Brain microvascular endothelial cell (primary cell): ENCODE results near the gene HOXA11.

Experiments used
- DNase-seq: peaks from one replicate; pipeline ENCODE4 v3.0.0-alpha.2; 2020
- H3K27ac ChIP-seq: fragments of 250-450 bp; sonication (Bioruptor Pico); 2 replicates; pipeline ENCODE4 v1.5.1; 2020; ENCODE audit warnings: mild to moderate bottlenecking, moderate library complexity
- H3K27me3 ChIP-seq: fragments of 250-450 bp; sonication (Bioruptor Pico); replicated peaks from 2 replicates; pipeline ENCODE4 v1.5.1; 2020; ENCODE audit warnings: mild to moderate bottlenecking
- H3K36me3 ChIP-seq: fragments of 250-450 bp; sonication (Bioruptor Pico); replicated peaks from 2 replicates; pipeline ENCODE4 v1.5.1; 2020; ENCODE audit warnings: mild to moderate bottlenecking
- H3K4me3 ChIP-seq: 2 replicates; pipeline ENCODE4 v1.5.1; 2011; ENCODE audit warnings: low read depth, mild to moderate bottlenecking, control low read depth, low read length, moderate library complexity
- CTCF ChIP-seq: IDR thresholded peaks from 2 replicates; pipeline ENCODE4 v1.5.1; 2011; ENCODE audit warnings: low read depth, mild to moderate bottlenecking, moderate library complexity, low read length, control low read depth, inconsistent platforms; ENCODE audit errors: missing control alignments
- in situ Hi-C: cut with HindIII; loops from 2 replicates; pipeline ENCODE4 v1.10.0; 2017; ENCODE audit warnings: low sequenced_read_pairs, low pct_ligation_motif_present

HOXA11 gene

DNA sequence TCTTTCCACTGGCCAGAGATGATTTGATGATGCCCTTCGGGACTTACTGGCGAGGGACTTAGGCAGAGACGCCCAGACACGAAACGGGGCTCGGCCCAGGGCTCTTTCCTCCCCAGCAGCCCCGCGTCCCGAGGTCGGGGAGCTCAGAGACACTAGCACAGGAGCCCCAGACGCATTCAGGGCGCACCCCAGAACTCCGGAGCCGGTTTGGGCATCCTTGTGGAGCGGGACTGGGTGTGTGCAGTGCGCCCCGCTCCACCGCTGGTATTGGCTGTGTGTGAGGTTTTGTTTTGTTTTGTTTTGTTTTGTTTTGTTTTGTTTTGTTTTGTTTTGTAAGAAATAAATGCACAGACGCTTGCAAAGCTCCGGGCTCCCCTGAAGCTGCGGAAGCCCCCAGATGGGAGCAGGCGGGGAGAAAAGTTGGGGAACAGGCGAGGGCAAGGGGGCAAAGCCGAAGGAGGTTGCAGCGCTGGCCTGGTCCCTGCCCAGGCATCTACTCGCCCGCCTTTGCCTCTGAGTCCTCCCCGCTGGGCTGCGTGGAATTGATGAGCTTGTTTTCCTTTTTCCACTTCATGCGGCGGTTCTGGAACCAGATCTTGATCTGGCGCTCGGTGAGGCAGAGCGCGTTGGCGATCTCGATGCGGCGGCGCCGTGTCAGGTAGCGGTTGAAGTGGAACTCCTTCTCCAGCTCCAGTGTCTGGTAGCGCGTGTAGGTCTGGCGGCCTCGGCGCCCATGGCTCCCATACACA lies 39.7 kb downstream of the HOXA11 start:
- no peak for TF ChIP-seq CTCF
- no peak for DNase-seq
- Histone ChIP-seq H3K27ac (no peak overlapping the region), H3K4me3 (no peak overlapping the region), H3K36me3 (no peaks in the 10 kb centered on the region), H3K27me3 (peaks cover 94% of the 10 kb centered on the region)
- in situ Hi-C loops, result no loop called here

- in situ Hi-C loops, result no loop called here
- H3K27me3 ChIP-seq, result peaks cover 96% of the 10 kb centered on the region
- H3K36me3 ChIP-seq, result no peaks in the 10 kb centered on the region
- no peak overlapping the region for H3K27ac ChIP-seq
- H3K4me3 ChIP-seq, result no peak overlapping the region
- DNase-seq, result no peak
- TF ChIP-seq CTCF, result no peak
Observed at GRCh38 chr7:27144781-27145164, 40.3 kb downstream of the HOXA11 start.

- no peak for TF ChIP-seq CTCF
- Histone ChIP-seq H3K27ac (no peak overlapping the region), H3K4me3 (no peak overlapping the region)
Observed at GRCh38 chr7:27143950-27144780, 40.9 kb downstream of the HOXA11 start.

GRCh38 chr7:27143023-27143949 lies 41.7 kb downstream of the HOXA11 start, which contains the start of gene HOXA5:
TSS of gene HOXA5 (minus strand) at chr7:27143681. CDS start at chr7:27143607, 74 bp downstream.
- Histone ChIP-seq H3K27ac (no peak within 1 kb of the TSS), H3K4me3 (peak within 1 kb of the TSS; percentile 40), H3K36me3 (no peaks in the 10 kb centered on the region), H3K27me3 (peaks cover 96% of the 10 kb centered on the region)
- no peak for DNase-seq
- TF ChIP-seq CTCF, result peak; percentile 47
- in situ Hi-C loops, result no loop called here

More at GRCh38 chr7:27143950-27144780, 40.9 kb downstream of the HOXA11 start:
- H3K36me3 ChIP-seq, result no peaks in the 10 kb centered on the region
- in situ Hi-C loops, result no loop called here
- DNase-seq, result no peak
- H3K27me3 ChIP-seq, result peaks cover 96% of the 10 kb centered on the region

DNA sequence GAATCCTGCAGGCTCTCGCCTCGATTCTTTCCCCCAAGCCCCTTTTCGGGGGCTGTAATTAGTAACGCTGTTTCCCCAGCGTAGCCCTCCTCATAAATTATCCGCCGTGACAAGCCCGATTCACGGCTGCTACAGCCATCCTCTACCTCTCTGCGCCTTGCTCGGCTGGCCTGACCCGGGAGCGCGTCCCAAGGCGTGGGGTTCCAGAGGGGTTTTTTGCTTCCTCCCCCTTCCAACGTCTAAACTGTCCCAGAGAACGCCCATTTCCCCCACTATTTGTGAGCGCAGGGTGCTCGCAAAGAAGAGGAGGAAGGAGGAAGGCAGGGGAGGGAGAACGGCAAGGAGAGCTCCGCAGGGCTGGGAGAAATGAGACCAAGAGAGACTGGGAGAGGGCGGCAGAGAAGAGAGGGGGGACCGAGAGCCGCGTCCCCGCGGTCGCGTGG lies 42.4 kb downstream of the HOXA11 start:
- TF ChIP-seq CTCF, result no peak
- Histone ChIP-seq H3K36me3 (no peaks in the 10 kb centered on the region), H3K4me3 (peak overlapping the region; percentile 40), H3K27me3 (peaks cover 97% of the 10 kb centered on the region), H3K27ac (no peak overlapping the region)
- no peak for DNase-seq
- in situ Hi-C loops, result no loop called here
